Measurements from ENCODE around the gene METTL6.

Gene METTL6

GRCh38 chr3:15443826-15444524, 16.6 kb upstream of the METTL6 start:
- Histone ChIP-seq H3K27me3 (ENCODE audit: insufficient read depth, poor library complexity, severe bottlenecking) (no peaks in the 10 kb centered on the region), H3K27ac (replicated peaks) (no peak overlapping the region), H3K4me3 (replicated peaks; ENCODE audit: insufficient read depth, low read length) (no peak overlapping the region)
- TF ChIP-seq SPI1 (IDR thresholded peaks at IDR 0.05; ENCODE audit: borderline replicate concordance, low read depth) (no peak), CTCF (IDR thresholded peaks at IDR 0.05; ENCODE audit: insufficient read depth, low read length) (no peak), POLR2AphosphoS5 (IDR thresholded peaks at IDR 0.05; ENCODE audit: low read depth) (no peak), REST (IDR thresholded peaks at IDR 0.05; ENCODE audit: insufficient replicate concordance, low read depth) (no peak), GABPA (IDR thresholded peaks at IDR 0.05; ENCODE audit: low read depth) (no peak)
- no peak for DNase-seq (ENCODE audit: low read depth in 1 of 2, low spot score in 1 of 2)

- TF ChIP-seq SPI1 (IDR thresholded peaks at IDR 0.05; ENCODE audit: borderline replicate concordance, low read depth) (no peak), POLR2AphosphoS5 (IDR thresholded peaks at IDR 0.05; ENCODE audit: low read depth) (no peak), CTCF (IDR thresholded peaks at IDR 0.05; ENCODE audit: insufficient read depth, low read length) (no peak), GABPA (IDR thresholded peaks at IDR 0.05; ENCODE audit: low read depth) (no peak), REST (IDR thresholded peaks at IDR 0.05; ENCODE audit: insufficient replicate concordance, low read depth) (no peak)
- peak in 1 of 2 experiments; percentile 35 for DNase-seq (ENCODE audit: low read depth in 1 of 2, low spot score in 1 of 2)
- H3K27ac ChIP-seq (replicated peaks): no peak overlapping the region
- H3K27me3 ChIP-seq (ENCODE audit: insufficient read depth, poor library complexity, severe bottlenecking): no peaks in the 10 kb centered on the region
- H3K4me3 ChIP-seq (replicated peaks; ENCODE audit: insufficient read depth, low read length): no peak overlapping the region
Measured at GRCh38 chr3:15440891-15441290, 13.5 kb upstream of the METTL6 start.

GRCh38 chr3:15439476-15439875, 12.1 kb upstream of the METTL6 start:
- no peak overlapping the region for H3K27ac ChIP-seq (replicated peaks)
- H3K4me3 ChIP-seq (replicated peaks; ENCODE audit: insufficient read depth, low read length): no peak overlapping the region
- no peaks in the 10 kb centered on the region for H3K27me3 ChIP-seq (ENCODE audit: insufficient read depth, poor library complexity, severe bottlenecking)
- TF ChIP-seq REST (IDR thresholded peaks at IDR 0.05; ENCODE audit: insufficient replicate concordance, low read depth): no peak
- TF ChIP-seq CTCF (IDR thresholded peaks at IDR 0.05; ENCODE audit: insufficient read depth, low read length): no peak
- no peak for TF ChIP-seq POLR2AphosphoS5 (IDR thresholded peaks at IDR 0.05; ENCODE audit: low read depth)
- no peak for TF ChIP-seq GABPA (IDR thresholded peaks at IDR 0.05; ENCODE audit: low read depth)
- TF ChIP-seq SPI1 (IDR thresholded peaks at IDR 0.05; ENCODE audit: borderline replicate concordance, low read depth): no peak
- no peak for DNase-seq (ENCODE audit: low read depth in 1 of 2, low spot score in 1 of 2)

All from HL-60 (cell line).